HepG2 (cell line): ENCODE results near the gene ATP2B2. TPM values are rescaled to one million over a fixed set of nuclear protein-coding genes. Genes with fewer than 3 reads are reported as not detected.

Experiments
- CCAR2 ChIP-seq: fragments of 200-400 bp; formaldehyde crosslinking; optimal IDR thresholded peaks from 2 replicates; pipeline ENCODE3; 2018; ENCODE audit warnings: low read depth, mild to moderate bottlenecking, low read length, moderate library complexity
- CENPX ChIP-seq: sonication (generic); formaldehyde crosslinking; IDR thresholded peaks from 2 replicates; pipeline ENCODE4 v1.9.0; 2021; ENCODE audit warnings: mild to moderate bottlenecking, missing genetic modification reagents, moderate library complexity
- FIP1L1 ChIP-seq: fragments of 200-400 bp; formaldehyde crosslinking; IDR thresholded peaks from 2 replicates; pipeline ENCODE4 v1.6.1; 2018; ENCODE audit warnings: low read depth, mild to moderate bottlenecking, low read length, moderate library complexity, borderline replicate concordance; ENCODE audit not compliant: insufficient read depth
- FOXA3 ChIP-seq: IDR thresholded peaks from 2 replicates; pipeline ENCODE4 v1.6.1; 2016; ENCODE audit warnings: missing genetic modification reagents, missing compliant biosample characterization
- NR1H2 ChIP-seq: sonication (generic); formaldehyde crosslinking; IDR thresholded peaks from 2 replicates; pipeline ENCODE4 v1.8.1; 2022; ENCODE audit warnings: low read depth, missing genetic modification reagents, borderline replicate concordance
- PCBP1 ChIP-seq: fragments of 200-400 bp; formaldehyde crosslinking; IDR thresholded peaks from 2 replicates; pipeline ENCODE4 v1.6.1; 2017; ENCODE audit warnings: mild to moderate bottlenecking, low read depth, low read length, borderline replicate concordance
- RFXAP ChIP-seq: sonication (generic); formaldehyde crosslinking; IDR thresholded peaks from 2 replicates; pipeline ENCODE4 v1.4.0; 2020; ENCODE audit warnings: missing genetic modification reagents, borderline replicate concordance
- SP140L ChIP-seq: sonication (generic); formaldehyde crosslinking; IDR thresholded peaks from 2 replicates; pipeline ENCODE4 v1.4.0; 2020; ENCODE audit warnings: missing genetic modification reagents, borderline replicate concordance
- ZBED4 ChIP-seq: sonication (generic); formaldehyde crosslinking; IDR thresholded peaks from 2 replicates; pipeline ENCODE4 v1.4.0; 2020; ENCODE audit warnings: missing genetic modification reagents, borderline replicate concordance
- ZHX2 ChIP-seq, 2 experiments: sonication (generic) in 1 of 2; formaldehyde crosslinking in 1 of 2; IDR thresholded peaks; 2 replicates each; pipeline versions ENCODE4 v1.6.1 to v1.9.0; 2014 to 2022; ENCODE audit warnings: antibody characterized with exemption in 1 of 2, borderline replicate concordance in 1 of 2, inconsistent platforms in 1 of 2, low read depth in 1 of 2, missing genetic modification reagents in 1 of 2
- ZKSCAN5 ChIP-seq: sonication (generic); formaldehyde crosslinking; IDR thresholded peaks from 2 replicates; pipeline ENCODE4 v1.5.1; 2020; ENCODE audit warnings: mild to moderate bottlenecking, missing genetic modification reagents
- ZNF558 ChIP-seq: sonication (generic); formaldehyde crosslinking; IDR thresholded peaks from 2 replicates; pipeline ENCODE4 v1.9.0; 2022; ENCODE audit warnings: mild to moderate bottlenecking, missing genetic modification reagents, borderline replicate concordance
- ZNF570 ChIP-seq: sonication (generic); formaldehyde crosslinking; IDR thresholded peaks from 2 replicates; pipeline ENCODE4 v1.4.0; 2020; ENCODE audit warnings: mild to moderate bottlenecking, missing genetic modification reagents, borderline replicate concordance
- ZUFSP ChIP-seq: sonication (generic); formaldehyde crosslinking; IDR thresholded peaks from 2 replicates; pipeline ENCODE4 v1.9.0; 2021; ENCODE audit warnings: missing genetic modification reagents, mild to moderate bottlenecking, borderline replicate concordance
- polyA plus RNA-seq, 8 experiments: library from polyadenylated mRNA; depleted of rRNA in 3 of 8; stranded (reverse) in 7 of 8; unstranded in 1 of 8; fragments of >200 nt; fragmentation: Illumina TruSeq in 4 of 8; extraction: Trizol in 4 of 8; gene quantifications; 2 replicates each; pipeline versions ENCODE4 v1.2.1 to v1.2.3, GENCODE V29; 2011 to 2016; ENCODE audit warnings: low read depth in 4 of 8, missing spikeins in 1 of 8, mixed read lengths in 1 of 8; ENCODE audit not compliant: insufficient read depth in 1 of 8
- total RNA-seq, 5 experiments: library from RNA; depleted of rRNA; stranded (reverse); fragments of >200 nt; fragmentation: Illumina TruSeq; extraction: Trizol; gene quantifications; 2 replicates each; pipeline ENCODE4 v1.2.3, GENCODE V29; 2016; ENCODE audit warnings: low read depth in 1 of 5

Gene ATP2B2
- total and polyA plus RNA-seq, 2 of the 13 experiments (the other 11 are each of a cell fraction or from before 2014, with no cell fraction given): 1.5 to 2.3 TPM

- peak; percentile 72; the same call in 1 of the 2 replicates for TF ChIP-seq FOXA3 (CRISPR knock-in tag)
- TF ChIP-seq PCBP1: no peak
- TF ChIP-seq ZNF558 (CRISPR knock-in tag): peak; percentile 92; the same call in 1 of the 2 replicates
- peak; percentile 86 for TF ChIP-seq ZKSCAN5 (CRISPR knock-in tag)
- TF ChIP-seq NR1H2 (CRISPR knock-in tag): peak; percentile 96
- TF ChIP-seq SP140L (CRISPR knock-in tag): peak; percentile 99
- no peak for TF ChIP-seq ZHX2 (IDR thresholded peaks at IDR 0.05; ENCODE audit: low read depth)
- peak; percentile 98 for TF ChIP-seq ZHX2 (CRISPR knock-in tag; IDR thresholded peaks at IDR 0.05; ENCODE audit: borderline replicate concordance)
- TF ChIP-seq ZNF570: peak; percentile 91; the same call in 1 of the 2 replicates
- TF ChIP-seq ZUFSP: no peak
- peak; percentile 95; the same call in 1 of the 2 replicates for TF ChIP-seq ZBED4
- TF ChIP-seq CCAR2: no peak
- no peak for TF ChIP-seq FIP1L1
- 0 out of 2 replicates have a peak, but pooled peaks have one; percentile 66 for TF ChIP-seq RFXAP (CRISPR knock-in tag)
- no peak for TF ChIP-seq CENPX (CRISPR knock-in tag)
Observed at GRCh38 chr3:10459954-10460754, 45.2 kb downstream of the ATP2B2 start (continued).
